CD4-positive, alpha-beta T cell (primary cell): ENCODE measurements around the gene PPP1R14B. TPM values are rescaled to one million over a fixed set of nuclear protein-coding genes. Genes with fewer than 3 reads are reported as not detected.

ENCODE experiments used
- ATAC-seq: fragments of 200-7000 bp; cut with Tn5 transposase; one replicate; pipeline ENCODE4 v1.10.0; 2022; ENCODE audit warnings: mild to moderate bottlenecking; ENCODE audit not compliant: poor library complexity
- CTCF ChIA-PET: fragments of 350-600 bp; sonication (Branson Sonifier 250); formaldehyde crosslinking; loops from one replicate; lab custom pipeline; 2021; ENCODE audit warnings: antibody characterized with exemption, inconsistent platforms; lab: Charles Lee
- POLR2A ChIA-PET: fragments of 350-600 bp; sonication (Branson Sonifier 250); formaldehyde crosslinking; loops from one replicate; lab custom pipeline; 2021; ENCODE audit warnings: antibody characterized with exemption, inconsistent platforms; lab: Charles Lee
- DNase-seq, 14 experiments: peaks; one replicate each; pipeline ENCODE4 v3.0.0-alpha.2; 2013 to 2020; ENCODE audit warnings: mixed read lengths in 2 of 14
- H3K27ac ChIP-seq, 2 donors: one replicate each; pipeline versions ENCODE4 v1.5.1 to v1.7.0; 2013; ENCODE audit warnings: low read length in 2 of 2, low read depth in 1 of 2, mild to moderate bottlenecking in 1 of 2
- H3K27me3 ChIP-seq, 2 experiments: 1 replicate in 1 of 2; 2 replicates in 1 of 2; pipeline versions ENCODE4 v1.6.1 to v1.7.0; 2013; ENCODE audit warnings: low read length in 2 of 2, control low read depth in 1 of 2, mild to moderate bottlenecking in 1 of 2, moderate library complexity in 1 of 2; ENCODE audit not compliant: insufficient read depth in 2 of 2, control insufficient read depth in 1 of 2
- H3K36me3 ChIP-seq: one replicate; pipeline ENCODE4 v1.6.1; 2013; ENCODE audit warnings: low read length, control low read depth; ENCODE audit not compliant: insufficient read depth
- H3K4me1 ChIP-seq: one replicate; pipeline ENCODE4 v1.6.1; 2013; ENCODE audit warnings: low read length, control low read depth; ENCODE audit not compliant: insufficient read depth
- H3K4me3 ChIP-seq: one replicate; pipeline ENCODE4 v1.5.1; 2013; ENCODE audit warnings: mild to moderate bottlenecking, low read length, moderate library complexity
- H3K9me3 ChIP-seq, 2 experiments: 1 replicate in 1 of 2; 2 replicates in 1 of 2; pipeline versions ENCODE4 v1.6.1 to v1.7.0; 2013; ENCODE audit warnings: low read length in 2 of 2, mild to moderate bottlenecking in 2 of 2, control low read depth in 1 of 2, moderate library complexity in 1 of 2; ENCODE audit not compliant: control insufficient read depth in 1 of 2, insufficient read depth in 1 of 2
- H3K27ac Mint-ChIP-seq: one replicate; pipeline ENCODE4 v1.8.0; 2020; ENCODE audit warnings: mixed read lengths
- H3K27me3 Mint-ChIP-seq: one replicate; pipeline ENCODE4 v1.8.0; 2021; ENCODE audit warnings: mixed read lengths
- H3K36me3 Mint-ChIP-seq: one replicate; pipeline ENCODE4 v1.8.0; 2021; ENCODE audit warnings: low read depth, mixed read lengths
- H3K4me1 Mint-ChIP-seq: one replicate; pipeline ENCODE4 v1.8.0; 2021; ENCODE audit warnings: low read depth, mixed read lengths
- H3K4me3 Mint-ChIP-seq: one replicate; pipeline ENCODE4 v1.8.0; 2020; ENCODE audit warnings: mild to moderate bottlenecking, mixed read lengths
- H3K9me3 Mint-ChIP-seq: one replicate; pipeline ENCODE4 v1.8.0; 2020; ENCODE audit warnings: mixed read lengths
- intact Hi-C, 2 experiments: fragments of 100-400 bp; cut with DNase I in 1 of 2; cut with micrococcal nuclease in 1 of 2; formaldehyde crosslinking; loops; one replicate each; pipeline versions ENCODE4 v1.15.1 to v1.9.0; 2023 to 2025; cut with DNase I, micrococcal nuclease
- total RNA-seq, 174 experiments: library from RNA in 2 of 174; stranded (reverse) in 2 of 174; gene quantifications; one replicate each; pipeline ENCODE4 v1.2.3 and lab custom pipeline; 2021 to 2026
- TF ChIP-seq, protein P1 (sequence below): fragments of 200-600 bp; IDR thresholded peaks from one replicate; pipeline ENCODE4 v1.8.0; 2022; ENCODE audit warnings: antibody characterized with exemption, mild to moderate bottlenecking

The PPP1R14B gene
- total RNA-seq, 2 experiments from 2014 or later, result 17.1 to 21.0 TPM

- H3K27ac Mint-ChIP-seq, result no peak overlapping the region
- H3K4me1 Mint-ChIP-seq, result peaks cover 10% of the 10 kb centered on the region
- ChIA-PET CTCF (interaction anchor here (1.2 kb wide), 1 partner anchor 55 kb away, joined by 4 read pairs; no protein-coding TSS in a partner anchor), POLR2A (no interaction called here)
- intact Hi-C loops, result no loop called here
- Histone ChIP-seq H3K4me3 (no peak overlapping the region), H3K9me3 (no peaks in the 10 kb centered on the region), H3K4me1 (peaks cover 10% of the 10 kb centered on the region), H3K27ac (no peak overlapping the region), H3K36me3 (peaks cover 87% of the 10 kb centered on the region), H3K27me3 (no peaks in the 10 kb centered on the region)
- H3K27me3 Mint-ChIP-seq, result no peaks in the 10 kb centered on the region
- H3K4me3 Mint-ChIP-seq, result no peak overlapping the region
- DNase-seq (no peak), ATAC-seq (no peak)
- H3K9me3 Mint-ChIP-seq, result no peaks in the 10 kb centered on the region
- TF ChIP-seq, protein P1, sequence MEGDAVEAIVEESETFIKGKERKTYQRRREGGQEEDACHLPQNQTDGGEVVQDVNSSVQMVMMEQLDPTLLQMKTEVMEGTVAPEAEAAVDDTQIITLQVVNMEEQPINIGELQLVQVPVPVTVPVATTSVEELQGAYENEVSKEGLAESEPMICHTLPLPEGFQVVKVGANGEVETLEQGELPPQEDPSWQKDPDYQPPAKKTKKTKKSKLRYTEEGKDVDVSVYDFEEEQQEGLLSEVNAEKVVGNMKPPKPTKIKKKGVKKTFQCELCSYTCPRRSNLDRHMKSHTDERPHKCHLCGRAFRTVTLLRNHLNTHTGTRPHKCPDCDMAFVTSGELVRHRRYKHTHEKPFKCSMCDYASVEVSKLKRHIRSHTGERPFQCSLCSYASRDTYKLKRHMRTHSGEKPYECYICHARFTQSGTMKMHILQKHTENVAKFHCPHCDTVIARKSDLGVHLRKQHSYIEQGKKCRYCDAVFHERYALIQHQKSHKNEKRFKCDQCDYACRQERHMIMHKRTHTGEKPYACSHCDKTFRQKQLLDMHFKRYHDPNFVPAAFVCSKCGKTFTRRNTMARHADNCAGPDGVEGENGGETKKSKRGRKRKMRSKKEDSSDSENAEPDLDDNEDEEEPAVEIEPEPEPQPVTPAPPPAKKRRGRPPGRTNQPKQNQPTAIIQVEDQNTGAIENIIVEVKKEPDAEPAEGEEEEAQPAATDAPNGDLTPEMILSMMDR, result no peak
- H3K36me3 Mint-ChIP-seq, result peaks cover 86% of the 10 kb centered on the region
Observed at GRCh38 chr11:64196626-64197025, 50.1 kb downstream of the PPP1R14B start.

Other genes starting within 250 kb of the PPP1R14B start
- gene FLRT1, start 211.0 kb downstream of the PPP1R14B start, total RNA-seq, result not detected
- 1 to 10 TPM; 6.0 to 6.3 TPM for gene MACROD1, start 80.8 kb downstream of the PPP1R14B start, total RNA-seq
- 10 to 100 TPM; 29.0 to 37.5 TPM for gene STIP1, start 60.8 kb downstream of the PPP1R14B start, total RNA-seq
- 10 to 100 TPM; 55.8 to 61.1 TPM for gene FERMT3, start 40.2 kb downstream of the PPP1R14B start, total RNA-seq
- 10 to 100 TPM; 11.3 to 11.5 TPM for gene TRPT1, start 20.8 kb downstream of the PPP1R14B start, total RNA-seq
- 10 to 100 TPM; 26.8 to 26.9 TPM for gene NUDT22, start 20.7 kb downstream of the PPP1R14B start, total RNA-seq
- gene DNAJC4, start 16.4 kb downstream of the PPP1R14B start, total RNA-seq, result 10 to 100 TPM; 35.9 to 37.9 TPM
- gene VEGFB, start 12.4 kb downstream of the PPP1R14B start, total RNA-seq, result 10 to 100 TPM; 39.7 to 48.7 TPM
- gene FKBP2, start 5.8 kb downstream of the PPP1R14B start, total RNA-seq, result 10 to 100 TPM; 11.2 to 14.6 TPM
- 1 to 10 TPM; 2.5 to 2.7 TPM for gene PLCB3, start 4.6 kb upstream of the PPP1R14B start, total RNA-seq
- gene BAD, start 37.7 kb upstream of the PPP1R14B start, total RNA-seq, result 10 to 100 TPM; 22.5 to 23.0 TPM
- gene GPR137, start 38.9 kb upstream of the PPP1R14B start, total RNA-seq, result 10 to 100 TPM; 13.8 to 16.6 TPM
- gene KCNK4, start 44.4 kb upstream of the PPP1R14B start, total RNA-seq, result under 1 TPM in 1 of 2 experiments, not detected in 1; 0.14 TPM
- gene CATSPERZ, start 53.4 kb upstream of the PPP1R14B start, total RNA-seq, result not detected
- gene ESRRA, start 58.6 kb upstream of the PPP1R14B start, total RNA-seq, result 10 to 100 TPM; 10.9 to 12.0 TPM
- gene TRMT112, start 70.6 kb upstream of the PPP1R14B start, total RNA-seq, result 10 to 100 TPM; 70.5 to 71.4 TPM
- 10 to 100 TPM; 31.7 to 33.1 TPM for gene PRDX5, start 71.2 kb upstream of the PPP1R14B start, total RNA-seq
- 100 to 1,000 TPM; 107 to 112 TPM for gene CCDC88B, start 93.3 kb upstream of the PPP1R14B start, total RNA-seq
- 1 to 10 TPM; 7.3 to 9.2 TPM for gene RPS6KA4, start 112.2 kb upstream of the PPP1R14B start, total RNA-seq